Measurements from ENCODE around the gene VCL.

Gene VCL

GRCh38 chr10:73981812-73982211 is 16.1 kb upstream of the VCL start:
- WGBS (ENCODE audit: insufficient coverage) = 80% methylated on average over 1 of the region's 3 CpGs
- no peak for DNase-seq
- Histone ChIP-seq H3K27ac (ENCODE audit: insufficient read depth in 1 of 2, low read depth in 1 of 2, low read length in 2 of 2, poor library complexity in 1 of 2, severe bottlenecking in 2 of 2) (no peak overlapping the region), H3K27me3 (replicated peaks in 2 of 5; ENCODE audit: control insufficient read depth in 4 of 5, insufficient read depth in 5 of 5, low read length in 4 of 5) (no peaks in the 10 kb centered on the region), H3K36me3 (ENCODE audit: control insufficient read depth in 4 of 4, insufficient read depth in 4 of 4, low read length in 3 of 4) (no peaks in the 10 kb centered on the region), H3K9me3 (ENCODE audit: control extremely low read depth in 1 of 5, control insufficient read depth in 4 of 5, insufficient read depth in 2 of 5, low read depth in 1 of 5, low read length in 4 of 5) (no peaks in the 10 kb centered on the region), H3K4me3 (ENCODE audit: control insufficient read depth in 1 of 7, extremely low read depth in 1 of 7, insufficient read depth in 4 of 7, low read depth in 2 of 7, low read length in 6 of 7) (no peak overlapping the region), H3K4me1 (ENCODE audit: control extremely low read depth in 1 of 4, control insufficient read depth in 4 of 4, insufficient read depth in 4 of 4, low read length in 3 of 4) (peaks cover 4 to 27% (median 18%) of the 10 kb centered on the region in 4 experiments)
- CTCF ChIA-PET = interaction anchor here (1.2 to 3.7 kb wide), 5 partner anchors 10 to 70 kb away, joined by 3 to 19 read pairs (median 3); no protein-coding TSS in a partner anchor
- POLR2A ChIA-PET = interaction anchor here (0.8 kb wide), 1 partner anchor 25 kb away, joined by 3 read pairs; no protein-coding TSS in a partner anchor

DNA sequence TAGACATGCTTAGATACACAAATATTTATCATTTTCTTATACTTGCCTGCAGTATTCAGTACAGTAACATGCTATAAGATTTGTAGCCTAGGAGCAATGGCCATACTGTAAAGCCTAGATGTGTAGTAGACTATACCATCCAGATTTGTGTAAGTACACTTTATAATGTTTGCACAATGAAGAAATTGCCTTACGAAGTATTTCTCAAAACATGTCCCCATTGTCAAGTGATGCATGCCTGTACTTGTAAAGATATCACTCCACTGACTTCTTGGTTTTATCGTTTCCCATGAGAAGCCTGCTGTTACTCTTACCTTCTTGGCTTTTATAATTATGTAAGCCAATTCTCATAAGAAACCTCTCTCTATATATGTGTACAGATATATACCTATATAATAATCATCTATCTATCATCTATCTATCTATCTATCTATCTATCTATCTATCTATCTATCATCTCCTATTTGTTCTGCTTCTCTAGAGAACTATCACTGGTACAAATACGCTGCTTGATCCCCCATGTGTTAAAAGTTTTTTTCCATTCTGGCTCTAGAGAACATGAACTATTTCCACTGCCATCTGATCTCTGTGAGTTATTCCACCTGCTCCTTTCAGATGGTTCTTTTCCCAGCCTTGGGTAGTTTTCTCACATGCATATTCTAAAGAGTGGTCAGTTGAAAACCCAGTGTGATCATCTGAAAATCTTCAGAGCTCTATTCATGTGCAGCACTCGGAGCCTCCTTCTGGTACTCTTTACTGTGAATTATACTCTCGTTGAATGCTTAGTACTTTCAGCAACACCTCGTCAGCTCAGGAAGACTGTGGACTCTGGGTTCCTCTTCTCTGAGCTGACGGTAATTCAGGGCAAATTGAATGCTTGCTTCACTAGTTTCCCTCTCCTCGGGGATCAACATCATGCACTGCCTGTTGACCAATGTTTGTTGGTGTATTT is 14.5 kb upstream of the VCL start:
- Histone ChIP-seq H3K36me3 (ENCODE audit: control insufficient read depth in 4 of 4, insufficient read depth in 4 of 4, low read length in 3 of 4) (no peaks in the 10 kb centered on the region), H3K27me3 (replicated peaks in 2 of 5; ENCODE audit: control insufficient read depth in 4 of 5, insufficient read depth in 5 of 5, low read length in 4 of 5) (no peaks in the 10 kb centered on the region), H3K4me3 (ENCODE audit: control insufficient read depth in 1 of 7, extremely low read depth in 1 of 7, insufficient read depth in 4 of 7, low read depth in 2 of 7, low read length in 6 of 7) (no peak overlapping the region), H3K9me3 (ENCODE audit: control extremely low read depth in 1 of 5, control insufficient read depth in 4 of 5, insufficient read depth in 2 of 5, low read depth in 1 of 5, low read length in 4 of 5) (no peaks in the 10 kb centered on the region), H3K4me1 (ENCODE audit: control extremely low read depth in 1 of 4, control insufficient read depth in 4 of 4, insufficient read depth in 4 of 4, low read length in 3 of 4) (peaks cover 4 to 27% (median 18%) of the 10 kb centered on the region in 4 experiments), H3K27ac (ENCODE audit: insufficient read depth in 1 of 2, low read depth in 1 of 2, low read length in 2 of 2, poor library complexity in 1 of 2, severe bottlenecking in 2 of 2) (no peak overlapping the region)
- CTCF ChIA-PET = interaction anchor here (1.6 kb wide), 1 partner anchor 9 kb away, joined by 4 read pairs; no protein-coding TSS in a partner anchor
- peak in 2 of 3 donors; percentile 48 to 49 for DNase-seq
- POLR2A ChIA-PET = no interaction called here
- 20% methylated on average over 5 of the region's 8 CpGs for WGBS (ENCODE audit: insufficient coverage)

DNA sequence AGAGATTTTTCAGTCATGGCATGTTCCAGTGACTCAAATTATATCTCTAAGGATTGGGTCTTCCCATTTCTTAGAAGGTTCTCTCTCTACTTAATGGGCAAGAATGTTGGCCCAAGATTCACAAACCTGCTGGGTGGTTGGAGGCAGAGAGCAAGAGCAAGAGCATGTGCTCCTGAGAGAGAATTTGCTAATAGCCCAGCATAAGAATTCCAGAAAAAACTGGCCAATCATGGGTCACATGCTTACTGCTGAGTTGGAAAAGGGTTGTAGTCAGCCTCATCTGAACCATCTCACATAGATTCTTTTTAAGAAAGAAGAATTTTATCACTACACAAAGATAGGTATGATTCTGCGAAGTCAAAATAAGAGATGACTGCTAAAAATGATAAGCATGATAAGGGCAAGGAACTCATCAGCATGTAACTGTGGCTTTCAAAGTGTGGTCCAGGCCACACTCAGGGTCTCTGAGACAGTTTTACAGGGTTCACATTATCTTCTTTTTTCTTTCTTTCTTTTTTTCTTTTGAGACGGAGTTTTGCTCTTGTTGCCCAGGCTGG is 8.2 kb upstream of the VCL start:
- Histone ChIP-seq H3K4me1 (ENCODE audit: control extremely low read depth in 1 of 4, control insufficient read depth in 4 of 4, insufficient read depth in 4 of 4, low read length in 3 of 4) (peaks cover 19 to 35% (median 25%) of the 10 kb centered on the region in 4 experiments), H3K9me3 (ENCODE audit: control extremely low read depth in 1 of 5, control insufficient read depth in 4 of 5, insufficient read depth in 2 of 5, low read depth in 1 of 5, low read length in 4 of 5) (no peaks in the 10 kb centered on the region), H3K36me3 (ENCODE audit: control insufficient read depth in 4 of 4, insufficient read depth in 4 of 4, low read length in 3 of 4) (no peaks in the 10 kb centered on the region), H3K27ac (ENCODE audit: insufficient read depth in 1 of 2, low read depth in 1 of 2, low read length in 2 of 2, poor library complexity in 1 of 2, severe bottlenecking in 2 of 2) (no peak overlapping the region), H3K27me3 (replicated peaks in 2 of 5; ENCODE audit: control insufficient read depth in 4 of 5, insufficient read depth in 5 of 5, low read length in 4 of 5) (no peaks in the 10 kb centered on the region), H3K4me3 (ENCODE audit: control insufficient read depth in 1 of 7, extremely low read depth in 1 of 7, insufficient read depth in 4 of 7, low read depth in 2 of 7, low read length in 6 of 7) (no peak overlapping the region)
- CTCF ChIA-PET = interaction anchor here (1.2 kb wide), 1 partner anchor 33 kb away, joined by 3 read pairs; no protein-coding TSS in a partner anchor
- WGBS (ENCODE audit: insufficient coverage) = 100% methylated on average over 1 of the region's 2 CpGs
- no peak for DNase-seq
- POLR2A ChIA-PET = no interaction called here

- Histone ChIP-seq H3K9me3 (ENCODE audit: control extremely low read depth in 1 of 5, control insufficient read depth in 4 of 5, insufficient read depth in 2 of 5, low read depth in 1 of 5, low read length in 4 of 5) (no peaks in the 10 kb centered on the region), H3K4me3 (ENCODE audit: control insufficient read depth in 1 of 7, extremely low read depth in 1 of 7, insufficient read depth in 4 of 7, low read depth in 2 of 7, low read length in 6 of 7) (no peak overlapping the region), H3K27me3 (replicated peaks in 2 of 5; ENCODE audit: control insufficient read depth in 4 of 5, insufficient read depth in 5 of 5, low read length in 4 of 5) (no peaks in the 10 kb centered on the region), H3K27ac (ENCODE audit: insufficient read depth in 1 of 2, low read depth in 1 of 2, low read length in 2 of 2, poor library complexity in 1 of 2, severe bottlenecking in 2 of 2) (no peak overlapping the region), H3K4me1 (ENCODE audit: control extremely low read depth in 1 of 4, control insufficient read depth in 4 of 4, insufficient read depth in 4 of 4, low read length in 3 of 4) (peaks cover 19 to 44% (median 26%) of the 10 kb centered on the region in 4 experiments), H3K36me3 (ENCODE audit: control insufficient read depth in 4 of 4, insufficient read depth in 4 of 4, low read length in 3 of 4) (no peaks in the 10 kb centered on the region)
- POLR2A ChIA-PET = interaction anchor here (0.7 to 1.0 kb wide), 4 partner anchors 13 to 34 kb away, joined by 3 to 4 read pairs (median 4); no protein-coding TSS in a partner anchor
- 93% methylated on average over 2 of the region's 3 CpGs for WGBS (ENCODE audit: insufficient coverage)
- CTCF ChIA-PET = interaction anchor here (1.0 to 4.0 kb wide), 10 partner anchors 8 to 67 kb away, joined by 3 to 19 read pairs (median 4); no protein-coding TSS in a partner anchor
- no peak for DNase-seq
Observed at GRCh38 chr10:73991203-73991883, 6.6 kb upstream of the VCL start.

DNA sequence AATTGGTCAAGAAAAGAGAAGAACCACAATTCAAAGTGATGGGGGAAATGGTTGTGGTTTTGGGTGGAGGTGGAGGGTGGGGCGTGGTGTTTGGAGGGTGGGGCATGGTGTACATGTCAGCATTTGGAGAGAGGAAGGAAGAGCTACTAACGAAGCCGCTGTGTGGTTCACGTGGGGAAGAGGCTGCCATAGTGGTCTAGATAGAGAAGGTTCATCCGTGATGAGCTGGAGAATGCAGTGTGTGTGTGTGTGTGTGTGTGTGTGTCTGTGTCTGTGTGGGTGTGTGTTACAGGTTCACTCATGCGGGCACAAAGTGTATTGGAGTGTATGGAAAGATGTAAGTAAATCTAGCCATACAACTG is 6.1 kb upstream of the VCL start:
- ChIA-PET CTCF (interaction anchor here (1.0 to 4.0 kb wide), 12 partner anchors 9 to 67 kb away, joined by 3 to 19 read pairs (median 4); no protein-coding TSS in a partner anchor), POLR2A (interaction anchor here (0.7 to 1.0 kb wide), 4 partner anchors 13 to 35 kb away, joined by 3 to 4 read pairs (median 4); no protein-coding TSS in a partner anchor)
- peaks cover 19 to 44% (median 26%) of the 10 kb centered on the region in 4 experiments for H3K4me1 ChIP-seq (ENCODE audit: control extremely low read depth in 1 of 4, control insufficient read depth in 4 of 4, insufficient read depth in 4 of 4, low read length in 3 of 4)
- no peaks in the 10 kb centered on the region for H3K9me3 ChIP-seq (ENCODE audit: control extremely low read depth in 1 of 5, control insufficient read depth in 4 of 5, insufficient read depth in 2 of 5, low read depth in 1 of 5, low read length in 4 of 5)
- H3K36me3 ChIP-seq (ENCODE audit: control insufficient read depth in 4 of 4, insufficient read depth in 4 of 4, low read length in 3 of 4) = no peaks in the 10 kb centered on the region
- DNase-seq = peak; percentile 88 to 93 (median 91)
- H3K27me3 ChIP-seq (replicated peaks in 2 of 5; ENCODE audit: control insufficient read depth in 4 of 5, insufficient read depth in 5 of 5, low read length in 4 of 5) = no peaks in the 10 kb centered on the region
- H3K4me3 ChIP-seq (ENCODE audit: control insufficient read depth in 1 of 7, extremely low read depth in 1 of 7, insufficient read depth in 4 of 7, low read depth in 2 of 7, low read length in 6 of 7) = peak overlapping the region in 2 of 7 experiments; percentile 1 to 20
- WGBS (ENCODE audit: insufficient coverage) = 0% methylated on average over 4 of the region's 6 CpGs
- H3K27ac ChIP-seq (ENCODE audit: insufficient read depth in 1 of 2, low read depth in 1 of 2, low read length in 2 of 2, poor library complexity in 1 of 2, severe bottlenecking in 2 of 2) = no peak overlapping the region

DNA sequence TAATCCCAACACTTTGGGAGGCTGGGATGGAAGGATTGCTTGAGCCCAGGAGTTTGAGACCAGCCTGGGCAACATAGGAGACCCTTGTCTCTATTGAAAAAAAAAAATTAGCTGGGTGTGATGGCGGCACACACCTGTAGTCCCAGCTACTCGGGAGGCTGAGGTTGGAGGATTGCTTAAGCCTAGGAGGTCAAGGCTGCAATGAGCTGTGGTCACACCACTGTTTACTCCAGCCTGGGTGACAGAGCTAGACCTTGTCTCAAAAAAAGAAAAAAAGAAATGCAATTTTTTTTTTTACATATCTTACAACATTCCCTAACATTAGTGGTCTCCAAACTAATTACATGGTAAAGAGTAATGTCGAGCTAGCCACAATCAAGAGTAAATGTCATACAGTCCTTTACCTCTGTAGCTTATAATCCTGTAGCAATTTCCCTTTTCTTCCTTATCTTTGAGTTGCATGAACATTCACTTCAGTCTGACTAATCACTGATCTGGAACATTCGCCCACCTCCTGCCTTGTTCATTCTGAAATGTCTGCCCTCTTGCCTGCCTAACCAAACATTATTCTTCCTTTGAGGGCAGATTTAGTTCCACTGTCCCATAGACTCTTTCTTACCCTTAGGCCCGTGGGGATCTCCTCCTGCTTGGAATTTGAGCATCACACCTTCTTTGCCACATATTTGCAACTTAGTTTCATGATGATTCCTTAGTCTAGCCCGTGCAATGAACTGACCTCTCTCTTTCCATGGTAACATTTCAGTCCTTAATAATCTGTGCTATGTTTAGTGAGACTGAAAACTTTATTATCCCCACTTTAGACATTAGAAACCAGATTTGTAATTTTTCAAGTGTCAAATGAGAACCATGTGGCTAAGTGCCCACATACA is 4.8 kb upstream of the VCL start:
- 36% methylated on average over 3 of the region's 6 CpGs for WGBS (ENCODE audit: insufficient coverage)
- Histone ChIP-seq H3K36me3 (ENCODE audit: control insufficient read depth in 4 of 4, insufficient read depth in 4 of 4, low read length in 3 of 4) (no peaks in the 10 kb centered on the region), H3K27ac (ENCODE audit: insufficient read depth in 1 of 2, low read depth in 1 of 2, low read length in 2 of 2, poor library complexity in 1 of 2, severe bottlenecking in 2 of 2) (peak overlapping the region in 1 of 2 experiments; percentile 65), H3K4me3 (ENCODE audit: control insufficient read depth in 1 of 7, extremely low read depth in 1 of 7, insufficient read depth in 4 of 7, low read depth in 2 of 7, low read length in 6 of 7) (no peak overlapping the region), H3K27me3 (replicated peaks in 2 of 5; ENCODE audit: control insufficient read depth in 4 of 5, insufficient read depth in 5 of 5, low read length in 4 of 5) (no peaks in the 10 kb centered on the region), H3K9me3 (ENCODE audit: control extremely low read depth in 1 of 5, control insufficient read depth in 4 of 5, insufficient read depth in 2 of 5, low read depth in 1 of 5, low read length in 4 of 5) (no peaks in the 10 kb centered on the region), H3K4me1 (ENCODE audit: control extremely low read depth in 1 of 4, control insufficient read depth in 4 of 4, insufficient read depth in 4 of 4, low read length in 3 of 4) (peaks cover 19 to 50% (median 28%) of the 10 kb centered on the region in 4 experiments)
- DNase-seq = peak; percentile 74 to 87 (median 76)
- ChIA-PET POLR2A (no interaction called here), CTCF (interaction anchor here (0.8 to 4.0 kb wide), 13 partner anchors 7 to 107 kb away, joined by 3 to 19 read pairs (median 3); no protein-coding TSS in a partner anchor)
